Endothelial cell of umbilical vein (primary cell): ENCODE measurements around the gene DLGAP5. TPM values are rescaled to one million over a fixed set of nuclear protein-coding genes. Genes with fewer than 3 reads are reported as not detected.

Experiments used
- BruUV-seq: library from RNA; stranded (reverse); fragments of 400-500 nt; replicated peaks from 2 replicates; lab custom pipeline; 2021; lab: Mats Ljungman, UMichigan
- CTCF ChIA-PET: fragments of 300-600, 350-600 bp; sonication (Branson Sonifier 250); formaldehyde crosslinking; loops from one replicate; lab custom pipeline; 2021; ENCODE audit warnings: antibody characterized with exemption, inconsistent platforms; lab: Charles Lee
- POLR2A ChIA-PET: fragments of 300-600, 350-600 bp; sonication (Branson Sonifier 250); formaldehyde crosslinking; loops from one replicate; lab custom pipeline; 2021; ENCODE audit warnings: antibody characterized with exemption, inconsistent platforms; lab: Charles Lee
- DNase-seq: peaks from one replicate; pipeline ENCODE4 v3.0.0-alpha.2; 2011; ENCODE audit warnings: low read depth, low spot score
- FAIRE-seq: peaks from 2 replicates; lab custom pipeline; 2011; peaks lifted over from hg19 to GRCh38; lab: Jason Lieb, UNC
- H2AFZ ChIP-seq: 2 replicates; pipeline ENCODE4 v1.6.0; 2012; ENCODE audit warnings: low read depth, low read length, control low read depth, inconsistent platforms
- H3K27ac ChIP-seq: 2 replicates; pipeline ENCODE4 v1.5.1; 2011; ENCODE audit warnings: low read depth, mild to moderate bottlenecking, control low read depth, low read length, moderate library complexity; ENCODE audit not compliant: insufficient read depth
- H3K27me3 ChIP-seq, 2 experiments: 2 replicates each; pipeline versions ENCODE4 v1.6.0 to v1.6.1; 2011; ENCODE audit warnings: low read length in 2 of 2, mixed read lengths in 1 of 2; ENCODE audit not compliant: control insufficient read depth in 2 of 2, insufficient read depth in 2 of 2
- H3K36me3 ChIP-seq, 2 experiments: 2 replicates in 1 of 2; 3 replicates in 1 of 2; pipeline ENCODE4 v1.5.1; 2011; ENCODE audit warnings: low read length in 2 of 2, mild to moderate bottlenecking in 1 of 2, moderate library complexity in 1 of 2; ENCODE audit not compliant: control insufficient read depth in 2 of 2, insufficient read depth in 2 of 2; ENCODE audit errors: extremely low read depth in 1 of 2
- H3K4me1 ChIP-seq: 3 replicates; pipeline ENCODE4 v1.5.1; 2011; ENCODE audit warnings: mild to moderate bottlenecking, low read length; ENCODE audit not compliant: control insufficient read depth, insufficient read depth; ENCODE audit errors: extremely low read depth
- H3K4me2 ChIP-seq: 2 replicates; pipeline ENCODE4 v1.6.1; 2011; ENCODE audit warnings: low read length, control low read depth, mixed read lengths; ENCODE audit not compliant: insufficient read depth
- H3K4me3 ChIP-seq, 3 experiments: fragments of 200-600 bp in 1 of 3; sonication (generic), shearing (Covaris generic) in 1 of 3; replicated peaks in 1 of 3; 2 replicates each; pipeline ENCODE4 v1.5.1; 2011 to 2016; ENCODE audit warnings: control low read depth in 3 of 3, low read length in 3 of 3, mild to moderate bottlenecking in 2 of 3, inconsistent platforms in 1 of 3, low read depth in 1 of 3, moderate library complexity in 1 of 3; ENCODE audit not compliant: insufficient read depth in 1 of 3
- H3K79me2 ChIP-seq: 2 replicates; pipeline ENCODE4 v1.6.0; 2012; ENCODE audit warnings: low read length, inconsistent platforms; ENCODE audit not compliant: control insufficient read depth, insufficient read depth
- H3K9ac ChIP-seq: replicated peaks from 2 replicates; pipeline ENCODE3; 2011; ENCODE audit warnings: low read length, control low read depth; ENCODE audit not compliant: insufficient read depth; ENCODE audit errors: extremely low read depth
- H3K9me1 ChIP-seq: replicated peaks from 3 replicates; pipeline ENCODE4 v1.6.0; 2011; ENCODE audit warnings: mild to moderate bottlenecking, low read length; ENCODE audit not compliant: control insufficient read depth, insufficient read depth; ENCODE audit errors: extremely low read depth
- H3K9me3 ChIP-seq: replicated peaks from 2 replicates; pipeline ENCODE4 v1.5.1; 2012; ENCODE audit warnings: low read length, inconsistent platforms; ENCODE audit not compliant: control insufficient read depth, insufficient read depth
- H4K20me1 ChIP-seq: replicated peaks from 2 replicates; pipeline ENCODE3; 2011; ENCODE audit warnings: mild to moderate bottlenecking, low read length; ENCODE audit not compliant: control insufficient read depth, insufficient read depth; ENCODE audit errors: extremely low read depth
- JUN ChIP-seq: IDR thresholded peaks from 2 replicates; pipeline ENCODE4 v1.6.1; 2011; ENCODE audit warnings: borderline replicate concordance, low read depth; ENCODE audit not compliant: insufficient read length, insufficient read depth
- POLR2AphosphoS5 ChIP-seq: IDR thresholded peaks from 2 replicates; pipeline ENCODE4 v1.6.1; 2012; ENCODE audit warnings: low read depth, mild to moderate bottlenecking, control low read depth, low read length, moderate library complexity; ENCODE audit not compliant: insufficient read depth
- dilution Hi-C: fragments of 300-500 bp; cut with MboI; formaldehyde crosslinking; loops from one replicate; pipeline ENCODE4 v1.15.0; 2019; ENCODE audit warnings: low sequenced_read_pairs; ENCODE audit not compliant: extremely low pct_ligation_motif_present
- intact Hi-C: fragments of 100-400 bp; cut with micrococcal nuclease; formaldehyde crosslinking; loops from one replicate; pipeline ENCODE4 v1.10.0; 2022
- polyA plus RNA-seq, 4 experiments: library from polyadenylated mRNA; depleted of rRNA in 3 of 4; stranded (reverse) in 3 of 4; unstranded in 1 of 4; fragments of >200 nt; gene quantifications; 2 replicates each; pipeline versions ENCODE4 v1.2.1 to v1.2.3, GENCODE V29; 2011 to 2012; ENCODE audit warnings: missing spikeins in 1 of 4
- total RNA-seq: library from RNA; stranded (reverse); gene quantifications from 2 replicates; pipeline ENCODE4 v1.2.3, GENCODE V29; 2021
- TF ChIP-seq, protein P1 (sequence below): IDR thresholded peaks from 2 replicates; pipeline ENCODE4 v1.6.1; 2011; ENCODE audit not compliant: insufficient read depth, insufficient read length
- TF ChIP-seq, protein P2 (sequence below), 2 donors: IDR thresholded peaks; 1 replicate in 1 of 2; 2 replicates in 1 of 2; pipeline ENCODE4 v1.5.1; 2011; ENCODE audit warnings: low read length in 2 of 2, mild to moderate bottlenecking in 2 of 2, moderate library complexity in 2 of 2, control low read depth in 1 of 2, inconsistent platforms in 1 of 2, low read depth in 1 of 2; ENCODE audit not compliant: insufficient read depth in 1 of 2; ENCODE audit errors: extremely low read depth in 1 of 2

The DLGAP5 gene
- total and polyA plus RNA-seq, 2 donors (not counting 3 experiments of a cell fraction or from before 2014, with no cell fraction given), result 8.3 to 83.2 TPM

DNA sequence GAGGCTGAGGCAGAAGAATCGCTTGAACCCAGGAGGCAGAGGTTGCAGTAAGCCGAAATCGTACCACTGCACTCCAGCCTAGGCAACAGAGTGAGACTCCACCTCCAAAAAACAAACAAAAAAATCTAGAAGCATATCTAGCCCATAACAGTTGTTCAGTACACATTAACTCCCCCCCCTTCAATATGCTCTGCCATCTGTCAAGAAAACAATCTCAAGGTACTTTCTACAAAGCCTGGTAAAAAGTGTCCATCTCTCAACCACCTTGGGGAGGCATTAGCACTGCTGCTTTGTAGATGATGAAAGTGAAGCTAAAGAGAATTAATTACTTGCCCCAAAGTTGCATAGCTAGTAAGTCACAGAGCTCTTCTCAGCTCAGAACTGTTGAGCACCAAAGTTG lies 37.4 kb downstream of the DLGAP5 start:
- dilution Hi-C loops (no loop called here), intact Hi-C loops (no loop called here)
- DNase-seq, result no peak
- H2AFZ ChIP-seq, result no peak overlapping the region
- H3K27me3 ChIP-seq, result no peaks in the 10 kb centered on the region
- H3K9me3 ChIP-seq, result no peaks in the 10 kb centered on the region
- no peak overlapping the region for H3K4me2 ChIP-seq
- no peaks in the 10 kb centered on the region for H3K9me1 ChIP-seq
- H3K27ac ChIP-seq, result no peak overlapping the region
- BruUV-seq, result no TSS peak
- ChIA-PET CTCF (no interaction called here), POLR2A (no interaction called here)
- FAIRE-seq, result no peak
- H3K36me3 ChIP-seq, result peaks cover 1 to 9% of the 10 kb centered on the region in 2 experiments
- no peaks in the 10 kb centered on the region for H3K79me2 ChIP-seq
- H3K4me1 ChIP-seq, result no peaks in the 10 kb centered on the region
- no peak overlapping the region for H3K9ac ChIP-seq
- no peaks in the 10 kb centered on the region for H4K20me1 ChIP-seq
- TF ChIP-seq, protein P1, sequence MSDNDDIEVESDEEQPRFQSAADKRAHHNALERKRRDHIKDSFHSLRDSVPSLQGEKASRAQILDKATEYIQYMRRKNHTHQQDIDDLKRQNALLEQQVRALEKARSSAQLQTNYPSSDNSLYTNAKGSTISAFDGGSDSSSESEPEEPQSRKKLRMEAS, result no peak
- TF ChIP-seq JUN, result no peak
- no peak overlapping the region for H3K4me3 ChIP-seq

DNA sequence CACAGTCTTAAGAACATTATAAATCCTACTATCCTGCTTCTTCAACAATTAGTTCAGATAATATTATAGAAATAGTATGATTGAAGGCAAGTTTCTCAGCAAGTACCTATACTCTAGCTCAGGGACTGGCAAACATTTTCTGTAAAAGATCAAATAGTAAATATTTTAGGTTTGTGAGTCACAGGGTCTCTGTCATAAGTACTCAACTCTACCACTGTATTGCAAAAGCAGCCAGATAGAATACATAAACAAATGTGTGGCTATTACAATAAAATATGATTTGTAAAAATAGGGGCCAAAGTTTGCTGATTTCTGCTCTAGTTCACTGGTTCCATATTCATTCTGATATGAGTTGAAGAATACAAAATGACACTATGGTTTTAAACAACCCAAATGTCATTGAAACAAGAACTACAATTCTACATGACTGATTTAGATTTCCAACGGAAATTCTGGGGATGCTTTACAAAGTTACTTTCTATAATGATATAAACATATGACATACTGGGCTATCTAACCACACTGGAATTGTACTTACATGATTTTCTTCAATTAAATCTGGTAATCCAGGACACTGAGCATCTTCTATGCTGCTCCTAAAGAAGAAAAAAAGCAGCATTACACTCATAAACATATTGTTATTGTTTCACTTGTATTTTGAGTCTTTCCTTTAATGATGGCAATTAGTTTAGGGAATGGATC lies 39.2 kb downstream of the DLGAP5 start:
- BruUV-seq, result no TSS peak
- H3K9me1 ChIP-seq, result no peaks in the 10 kb centered on the region
- H3K9ac ChIP-seq, result no peak overlapping the region
- H3K4me2 ChIP-seq, result no peak overlapping the region
- H3K27me3 ChIP-seq, result no peaks in the 10 kb centered on the region
- TF ChIP-seq, protein P2, sequence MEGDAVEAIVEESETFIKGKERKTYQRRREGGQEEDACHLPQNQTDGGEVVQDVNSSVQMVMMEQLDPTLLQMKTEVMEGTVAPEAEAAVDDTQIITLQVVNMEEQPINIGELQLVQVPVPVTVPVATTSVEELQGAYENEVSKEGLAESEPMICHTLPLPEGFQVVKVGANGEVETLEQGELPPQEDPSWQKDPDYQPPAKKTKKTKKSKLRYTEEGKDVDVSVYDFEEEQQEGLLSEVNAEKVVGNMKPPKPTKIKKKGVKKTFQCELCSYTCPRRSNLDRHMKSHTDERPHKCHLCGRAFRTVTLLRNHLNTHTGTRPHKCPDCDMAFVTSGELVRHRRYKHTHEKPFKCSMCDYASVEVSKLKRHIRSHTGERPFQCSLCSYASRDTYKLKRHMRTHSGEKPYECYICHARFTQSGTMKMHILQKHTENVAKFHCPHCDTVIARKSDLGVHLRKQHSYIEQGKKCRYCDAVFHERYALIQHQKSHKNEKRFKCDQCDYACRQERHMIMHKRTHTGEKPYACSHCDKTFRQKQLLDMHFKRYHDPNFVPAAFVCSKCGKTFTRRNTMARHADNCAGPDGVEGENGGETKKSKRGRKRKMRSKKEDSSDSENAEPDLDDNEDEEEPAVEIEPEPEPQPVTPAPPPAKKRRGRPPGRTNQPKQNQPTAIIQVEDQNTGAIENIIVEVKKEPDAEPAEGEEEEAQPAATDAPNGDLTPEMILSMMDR (IDR thresholded peaks at IDR 0.05; ENCODE audit: extremely low read depth in 1 of 2, insufficient read depth in 1 of 2, low read depth in 1 of 2, low read length in 2 of 2), result no peak
- no peak for TF ChIP-seq POLR2AphosphoS5
- peaks cover 1 to 15% of the 10 kb centered on the region in 2 experiments for H3K36me3 ChIP-seq
- CTCF ChIA-PET, result interaction anchor here (0.9 to 3.0 kb wide), 8 partner anchors 9 to 202 kb away, joined by 3 to 16 read pairs (median 4); no protein-coding TSS in a partner anchor
- FAIRE-seq (no peak), DNase-seq (no peak)
- H4K20me1 ChIP-seq, result no peaks in the 10 kb centered on the region
- dilution Hi-C loops (no loop called here), intact Hi-C loops (no loop called here)
- no peaks in the 10 kb centered on the region for H3K9me3 ChIP-seq
- H3K27ac ChIP-seq, result no peak overlapping the region
- POLR2A ChIA-PET, result interaction anchor here (0.6 kb wide), 1 partner anchor 14 kb away, joined by 3 read pairs; no protein-coding TSS in a partner anchor
- H3K4me3 ChIP-seq, result no peak overlapping the region
- H2AFZ ChIP-seq, result no peak overlapping the region
- H3K79me2 ChIP-seq, result no peaks in the 10 kb centered on the region
- H3K4me1 ChIP-seq, result no peaks in the 10 kb centered on the region
